GM10266 (cell line): ENCODE measurements around the gene GREB1.
A peak's percentile ranks its signal among the peaks of the same experiment; 100 is the strongest.

ENCODE experiments used
- DNase-seq: peaks from one replicate; pipeline ENCODE4 v3.0.0; 2012; ENCODE audit errors: extremely low spot score
- CTCF ChIP-seq: IDR thresholded peaks from 2 replicates; pipeline ENCODE4 v1.5.1; 2012; ENCODE audit warnings: mild to moderate bottlenecking, low read depth; ENCODE audit not compliant: control insufficient read depth, insufficient read depth; ENCODE audit errors: missing control alignments

GREB1 gene

GRCh38 chr2:11581797-11582611 lies 48.2 kb downstream of the GREB1 start:
- no peak for DNase-seq
- TF ChIP-seq CTCF: no peak

GRCh38 chr2:11582612-11582861 lies 48.7 kb downstream of the GREB1 start:
- TF ChIP-seq CTCF: no peak
- DNase-seq: no peak

GRCh38 chr2:11582862-11583752 lies 49.3 kb downstream of the GREB1 start:
- DNase-seq: peak; percentile 53
- TF ChIP-seq CTCF: peak; percentile 73

GRCh38 chr2:11583840-11584524 lies 50.1 kb downstream of the GREB1 start:
- peak; percentile 89 for DNase-seq
- TF ChIP-seq CTCF: peak; percentile 89

- no peak for TF ChIP-seq CTCF
- no peak for DNase-seq
Measured at GRCh38 chr2:11584525-11585056, 50.7 kb downstream of the GREB1 start.

- DNase-seq: no peak
- TF ChIP-seq CTCF: no peak
Measured at GRCh38 chr2:11585071-11585470, 51.2 kb downstream of the GREB1 start.
